Head of caudate nucleus (tissue), 42 donors: ENCODE data around the gene CERCAM.

Experiments used
- DNase-seq, 42 donors: peaks; one replicate each; pipeline versions ENCODE4 v3.0.0 to v3.0.0-alpha.2; 2020 to 2021; ENCODE audit warnings: mixed read lengths in 7 of 42
- intact Hi-C: fragments of 100-400 bp; cut with DNase I; formaldehyde crosslinking; loops from one replicate; pipeline ENCODE4 v1.15.0; 2022

The CERCAM gene

DNA sequence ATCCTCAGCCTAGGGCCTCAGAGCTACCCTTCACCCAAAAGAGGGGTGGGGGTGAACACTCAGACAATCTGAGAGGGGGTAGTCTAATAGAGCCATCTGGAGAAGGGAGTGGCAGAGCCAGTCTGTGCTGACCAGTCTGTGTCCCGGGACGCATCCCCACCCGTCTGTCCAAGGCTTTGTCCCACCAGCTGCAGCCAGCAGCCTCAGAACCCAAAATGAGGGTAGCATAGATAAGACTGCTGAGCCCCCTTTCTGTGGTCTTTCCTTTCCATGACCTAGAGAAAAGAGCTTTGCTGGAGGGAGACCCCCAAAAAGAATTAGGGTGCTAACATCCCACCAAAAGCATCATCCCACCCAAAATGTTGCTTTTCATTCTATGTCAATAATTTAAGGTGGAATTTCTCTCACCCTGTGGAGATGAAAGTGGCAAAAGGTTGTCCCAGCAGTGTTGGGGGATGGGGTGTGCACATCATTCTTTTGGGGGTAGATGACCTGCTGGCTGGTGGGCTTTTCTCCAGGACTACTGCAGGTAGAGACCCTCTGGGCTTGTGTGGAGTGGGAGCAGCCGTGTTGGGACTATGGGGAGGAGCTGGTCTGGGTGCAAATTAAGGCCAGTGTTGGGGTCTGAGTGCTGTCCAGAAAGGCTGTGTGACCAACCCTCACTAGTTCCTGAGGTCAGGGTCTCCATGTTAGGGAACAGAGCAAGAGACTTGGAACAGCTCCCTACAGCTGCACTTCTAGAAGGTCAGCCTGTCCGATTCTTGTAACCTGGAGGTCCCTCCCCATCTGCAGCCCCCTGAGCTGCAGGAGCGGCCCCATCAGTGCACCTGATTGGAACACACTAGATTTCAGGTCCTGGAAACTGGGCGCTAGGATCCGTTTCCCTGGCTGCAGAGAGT is 29.6 kb upstream of the CERCAM start:
- intact Hi-C loops = no loop called here
- DNase-seq = peak in 38 of 42 donors; percentile 44 to 88 (median 75)

DNA sequence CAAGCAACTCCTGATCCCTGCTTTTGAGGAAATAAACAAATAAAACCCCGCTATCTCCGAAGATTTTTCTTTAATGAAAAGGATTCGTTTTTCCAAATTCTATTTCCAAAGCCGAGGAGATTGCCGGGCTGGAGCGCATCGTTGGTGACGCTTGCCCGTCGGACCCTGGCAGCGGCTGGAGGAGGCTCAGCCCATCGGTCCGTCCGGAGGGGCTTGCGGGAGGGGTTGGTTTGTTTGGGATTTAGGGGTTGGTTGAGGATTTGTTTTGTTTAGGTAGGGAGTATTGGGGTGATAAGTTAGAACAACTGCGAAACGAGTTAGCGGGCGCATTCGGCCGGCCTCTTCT is 28.7 kb upstream of the CERCAM start:
- peak in 1 of 42 donors; percentile 53 for DNase-seq
- intact Hi-C loops = no loop called here

DNA sequence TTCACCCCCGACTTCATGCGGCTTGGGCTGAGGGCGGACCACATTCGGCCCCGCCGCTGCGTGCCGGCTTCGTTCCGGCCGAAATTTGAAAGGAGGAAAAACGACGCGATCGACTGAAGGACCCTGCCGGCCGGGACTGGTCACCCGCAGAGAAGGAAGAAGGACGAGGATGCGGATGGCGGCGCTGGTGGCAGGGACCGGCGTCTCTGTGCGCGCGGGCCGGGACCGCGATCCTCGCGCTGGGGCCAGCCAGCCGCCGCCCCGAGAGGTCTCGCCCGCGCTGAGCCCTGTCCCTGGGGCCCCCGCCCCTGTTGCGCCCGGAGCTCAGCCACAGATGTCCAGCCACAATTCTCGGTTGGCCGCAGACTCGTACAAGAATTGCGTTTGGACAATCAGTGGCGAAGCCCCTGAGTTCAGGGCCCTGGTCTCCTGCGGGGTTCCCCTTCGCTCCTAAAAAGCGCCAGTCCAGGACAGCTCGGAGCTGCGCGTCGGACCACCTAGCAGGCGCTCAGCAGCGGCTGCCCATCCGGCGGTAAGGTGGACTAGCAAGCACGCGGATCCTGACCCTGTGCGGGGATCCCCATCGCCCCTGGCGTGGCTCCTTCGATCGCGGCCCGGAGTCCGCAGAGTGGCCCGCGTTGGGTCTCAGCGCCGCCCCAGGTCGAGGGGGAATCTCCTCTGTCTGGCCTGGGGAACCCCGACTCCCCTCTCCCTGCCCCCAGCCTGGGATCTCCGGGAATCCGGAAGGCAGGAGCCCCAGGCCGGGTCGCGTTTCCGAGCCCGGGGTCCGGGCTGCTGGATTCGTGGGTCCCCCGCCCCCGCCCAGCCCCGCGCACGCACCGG is 28.1 kb upstream of the CERCAM start:
- intact Hi-C loops = no loop called here
- DNase-seq = peak in 3 of 42 donors; percentile 16 to 56 (median 49)

DNA sequence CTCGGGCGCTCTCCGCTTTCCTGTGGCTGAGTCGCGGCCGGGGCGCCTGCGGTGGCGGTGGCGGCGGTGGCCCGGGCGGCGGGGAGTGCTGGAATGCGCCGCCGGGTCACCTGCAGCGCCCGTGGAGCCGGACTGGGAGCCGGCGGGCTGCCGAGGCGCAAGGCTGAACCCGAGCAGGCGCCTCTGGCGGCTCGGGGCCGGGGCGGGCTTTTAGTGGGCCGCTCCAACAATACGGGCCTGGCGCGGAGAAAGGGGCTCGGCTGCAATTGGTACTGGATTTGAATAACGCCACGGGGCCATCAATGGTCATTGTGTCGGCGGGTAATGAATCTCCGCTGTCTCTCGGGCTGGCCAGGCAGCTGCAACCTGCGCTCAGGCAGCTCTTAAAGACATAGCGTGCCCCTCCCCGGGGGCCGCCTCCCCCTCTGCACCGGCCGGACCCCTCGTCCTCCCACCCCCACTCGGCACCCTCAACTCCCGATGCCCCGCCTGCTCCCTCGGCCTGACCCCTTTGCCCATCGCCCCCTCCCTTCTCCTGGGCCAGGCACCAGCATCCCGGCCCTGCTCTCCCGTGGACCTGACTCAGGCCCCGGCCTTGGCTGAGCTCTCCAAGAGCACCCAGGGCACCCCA is 27.4 kb upstream of the CERCAM start:
- peak; percentile 67 to 97 (median 90) for DNase-seq
- intact Hi-C loops = no loop called here

DNA sequence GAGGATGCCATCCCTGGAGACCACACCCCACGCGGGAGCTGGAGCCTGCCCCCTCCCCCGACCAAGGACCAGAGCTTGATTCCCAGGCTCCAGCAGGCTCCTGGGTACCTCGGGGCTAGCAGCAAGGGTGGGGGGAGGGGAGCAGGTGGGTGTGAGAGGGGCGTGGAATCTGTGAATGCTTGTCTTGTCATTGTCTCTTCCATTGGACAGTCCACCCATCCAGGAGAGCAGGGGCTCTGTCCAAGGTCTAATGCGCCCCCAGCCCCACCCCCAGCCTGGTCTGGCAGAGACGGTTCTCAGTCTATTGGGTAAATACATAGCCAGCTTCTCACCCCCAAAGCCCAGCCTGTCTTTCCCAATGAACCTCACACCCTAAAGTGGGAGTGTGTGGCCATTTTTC is 26.7 kb upstream of the CERCAM start:
- peak in 4 of 42 donors; percentile 28 to 73 (median 40) for DNase-seq
- intact Hi-C loops = loop anchor here (2.0 kb wide), 1 partner anchor 15 kb away; no protein-coding TSS in a partner anchor

DNA sequence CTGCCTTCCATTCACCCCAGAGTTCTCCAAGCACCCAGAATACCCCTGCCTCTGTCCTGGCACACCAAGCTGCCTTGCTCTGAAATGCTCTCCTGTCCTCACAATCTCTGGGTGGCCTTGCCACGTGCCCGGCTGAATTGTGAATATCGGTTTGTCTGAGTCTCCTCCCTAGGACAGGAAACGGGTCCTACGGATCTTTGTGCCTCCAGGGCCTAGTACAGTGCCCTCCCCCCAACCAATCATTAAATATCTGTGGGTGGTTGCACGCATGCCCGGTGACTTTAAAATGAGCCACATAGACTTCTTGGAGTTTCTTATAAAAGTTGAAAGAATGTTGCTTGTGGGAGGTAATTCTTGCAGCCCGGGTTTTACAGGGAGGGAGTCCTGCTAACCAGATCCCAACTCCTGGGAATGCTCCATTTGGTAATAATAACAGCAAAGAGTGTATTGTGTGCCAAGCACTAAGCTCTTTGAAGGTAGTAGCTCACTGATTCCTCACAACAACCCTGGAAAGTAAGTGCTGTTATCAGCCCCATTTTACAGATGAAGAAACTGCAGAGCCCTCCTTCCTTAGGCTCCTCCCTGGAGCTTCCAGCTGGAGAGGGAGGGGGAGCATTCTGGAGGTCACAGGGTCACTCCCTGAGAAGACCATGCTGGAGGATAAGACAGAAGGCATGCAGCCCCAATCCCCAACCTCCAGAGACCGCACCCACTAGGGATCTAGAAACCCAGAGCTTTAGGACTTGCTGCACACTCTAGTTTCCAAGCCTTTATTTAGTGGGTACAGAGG is 26.1 kb upstream of the CERCAM start:
- intact Hi-C loops = loop anchor here (2.0 kb wide), 1 partner anchor 14 kb away; no protein-coding TSS in a partner anchor
- peak in 36 of 42 donors; percentile 52 to 88 (median 72) for DNase-seq

DNA sequence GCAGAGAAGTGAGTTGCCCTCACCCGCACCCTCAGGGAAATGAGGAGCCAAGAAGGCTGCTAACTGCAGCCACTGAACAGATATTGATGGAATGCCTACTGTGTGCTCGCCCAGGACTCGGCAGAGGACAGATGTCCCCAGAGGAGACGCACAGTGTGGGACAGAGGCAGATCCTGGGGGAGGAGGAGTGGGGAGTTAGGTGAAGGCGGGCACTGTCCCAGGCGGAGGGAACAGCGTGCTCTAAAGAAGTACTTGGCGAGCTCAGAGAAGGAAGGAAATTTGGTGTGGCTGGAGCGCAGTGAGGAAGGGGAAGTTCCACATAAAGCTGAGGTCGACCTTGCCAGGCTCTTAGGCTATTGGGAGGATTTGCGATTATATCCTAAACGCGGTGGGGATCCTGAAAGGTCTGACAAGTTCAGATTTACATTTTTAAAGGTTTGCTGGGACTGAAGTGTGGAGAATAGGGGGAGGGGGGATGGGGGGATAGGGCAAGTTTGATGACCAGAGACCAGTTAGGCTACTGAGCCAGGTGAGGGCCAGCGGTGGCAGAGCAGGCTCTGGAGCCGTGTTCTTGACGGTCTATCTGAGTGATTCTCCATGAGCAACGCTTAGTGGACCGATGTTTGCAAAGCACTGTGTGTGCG is 23.6 kb upstream of the CERCAM start:
- DNase-seq = peak in 7 of 42 donors; percentile 32 to 61 (median 52)
- intact Hi-C loops = no loop called here

DNA sequence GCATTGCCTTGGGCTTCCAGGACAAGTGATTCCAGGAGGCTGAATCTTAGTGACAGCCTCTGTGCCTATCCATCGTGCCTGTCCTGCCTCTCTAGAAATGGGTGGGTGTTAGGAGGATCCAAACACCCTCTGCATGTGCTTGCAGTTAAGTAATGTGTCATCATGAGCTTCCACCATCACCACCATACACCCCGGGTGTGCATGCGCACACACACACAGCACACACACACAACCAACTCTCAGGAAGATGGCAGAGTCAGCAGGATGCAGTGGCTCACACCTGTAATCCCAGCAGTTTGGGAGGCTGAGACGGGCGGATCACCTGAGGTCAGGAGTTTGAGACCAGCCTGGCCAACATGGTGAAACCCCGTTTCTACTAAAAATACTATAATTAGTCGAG is 22.8 kb upstream of the CERCAM start:
- DNase-seq = peak in 1 of 42 donors; percentile 41

DNA sequence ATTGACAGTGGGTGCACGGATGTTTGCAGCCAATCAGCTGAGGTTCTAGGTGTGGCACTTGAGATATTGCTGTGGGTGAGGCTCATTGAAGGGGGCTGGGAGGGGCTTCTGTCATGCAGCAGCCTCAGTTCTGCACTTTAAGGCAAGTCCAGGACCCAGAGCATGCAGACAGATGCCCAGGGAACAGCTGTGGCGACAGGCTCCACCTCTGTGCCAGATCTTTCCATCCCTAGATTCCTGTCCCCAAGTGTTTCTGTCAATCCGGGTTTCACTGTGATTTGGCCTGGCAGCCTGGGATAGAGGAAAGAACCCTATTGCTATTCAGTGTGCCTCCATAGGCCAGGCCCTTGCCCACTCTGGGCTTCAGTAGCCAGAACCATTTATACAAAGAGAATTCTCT is 20.8 kb upstream of the CERCAM start:
- DNase-seq = no peak
- intact Hi-C loops = no loop called here

More for the DNA sequence above, 22.8 kb upstream of the CERCAM start:
- intact Hi-C loops = no loop called here

DNA sequence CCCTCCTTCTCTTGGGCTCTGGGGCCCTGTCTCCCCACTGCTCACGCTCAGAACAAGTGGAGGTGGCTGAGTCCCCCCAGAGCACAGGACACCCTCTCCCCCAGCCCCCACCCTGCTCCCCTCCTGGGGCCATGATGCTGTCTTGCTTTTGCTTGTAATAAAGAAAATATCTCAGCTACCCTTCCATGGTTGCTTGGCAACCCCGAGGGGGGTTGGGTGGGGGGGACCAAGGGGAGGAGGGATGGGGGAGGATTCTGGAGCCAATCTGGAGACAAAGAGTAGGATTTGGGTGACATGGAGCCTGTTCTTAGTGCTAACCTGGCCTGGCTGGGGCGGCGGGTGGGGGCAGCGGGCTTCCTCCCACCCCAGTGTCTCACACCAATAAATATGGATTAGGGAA is 16.1 kb upstream of the CERCAM start:
- DNase-seq = no peak
- intact Hi-C loops = no loop called here

DNA sequence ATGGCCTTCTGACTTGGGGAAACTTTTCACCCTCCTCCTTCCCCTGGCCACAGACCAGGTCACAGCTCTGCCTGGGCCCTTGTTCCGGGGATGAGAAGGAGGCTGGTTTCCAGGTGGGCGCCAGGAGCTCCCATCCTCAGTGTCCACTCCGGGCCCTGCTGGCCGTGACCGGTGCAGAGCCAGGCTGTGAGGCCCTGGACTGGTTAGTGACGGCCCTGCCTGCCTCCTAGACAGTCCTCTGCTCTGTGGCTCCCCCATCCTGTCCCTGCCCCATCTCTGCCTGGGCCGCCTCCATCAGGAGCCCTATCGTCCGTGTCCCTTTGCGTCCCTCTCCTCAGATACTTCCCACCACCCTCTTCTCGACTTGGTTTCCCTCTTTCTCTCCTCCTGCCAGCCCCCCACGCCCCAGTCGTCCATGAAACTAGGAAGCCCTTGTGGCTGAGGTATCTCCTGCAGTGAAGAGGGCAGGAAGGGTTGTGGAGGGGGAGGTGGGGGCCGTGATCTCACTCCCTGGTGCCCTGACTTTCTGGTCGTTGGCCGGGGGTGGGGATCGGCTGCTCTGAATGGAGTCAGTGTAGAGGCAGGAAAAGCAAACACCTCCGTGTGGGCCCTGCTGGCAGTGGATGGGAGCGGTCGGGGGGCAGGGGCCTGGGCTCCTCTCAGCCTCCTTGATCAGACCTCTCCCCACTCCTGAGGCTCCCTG is 15.4 kb upstream of the CERCAM start:
- intact Hi-C loops = no loop called here
- DNase-seq = peak in 21 of 42 donors; percentile 34 to 78 (median 64)

DNA sequence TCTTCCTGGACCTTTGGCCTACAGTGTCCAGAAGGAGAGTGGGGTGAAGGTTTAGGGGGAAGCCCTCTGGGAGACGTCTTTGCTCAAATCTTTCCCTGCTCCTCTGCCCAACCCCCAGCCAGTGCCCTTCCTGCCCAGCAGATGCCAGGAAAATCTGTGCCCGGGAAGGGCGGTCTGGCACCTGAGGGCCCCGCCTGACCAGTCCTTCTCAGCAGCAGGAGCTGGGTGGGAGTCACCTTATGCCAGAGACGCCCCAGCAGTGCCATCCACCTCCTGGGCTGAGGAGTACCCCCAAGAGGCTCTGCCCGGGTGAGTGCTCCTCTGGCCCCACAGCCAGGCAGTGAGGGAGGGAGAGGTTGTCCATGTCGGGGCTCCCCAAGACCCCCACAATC is 14.9 kb upstream of the CERCAM start:
- DNase-seq = no peak
- intact Hi-C loops = no loop called here

DNA sequence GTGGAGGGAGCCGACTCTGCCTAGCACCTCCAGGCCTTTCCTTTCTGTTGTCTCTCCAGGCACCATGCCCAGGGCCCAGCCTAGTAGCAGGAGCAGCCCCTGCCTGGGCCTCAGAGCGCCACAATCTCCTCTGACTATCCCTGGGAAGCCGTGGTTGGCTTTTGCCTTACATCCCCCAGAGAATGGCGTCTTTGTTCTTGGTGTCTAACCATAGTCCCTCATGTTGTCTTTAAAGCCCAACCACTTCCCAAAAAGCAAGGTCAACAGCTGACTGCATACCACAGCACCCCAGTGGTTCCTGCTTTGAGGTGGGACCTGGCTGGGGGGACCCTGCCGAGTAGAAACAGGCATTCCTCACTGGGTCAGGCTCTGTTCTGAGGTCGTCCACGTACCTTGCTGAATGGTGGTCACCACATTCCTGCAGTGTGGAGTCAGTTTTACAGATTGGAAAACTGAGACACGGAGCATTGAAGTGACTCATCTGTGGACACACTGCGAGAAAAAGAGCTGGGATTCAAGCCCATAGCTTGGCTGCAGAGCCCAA is 13.7 kb upstream of the CERCAM start:
- intact Hi-C loops = no loop called here
- peak in 3 of 42 donors; percentile 38 to 45 (median 39) for DNase-seq

DNA sequence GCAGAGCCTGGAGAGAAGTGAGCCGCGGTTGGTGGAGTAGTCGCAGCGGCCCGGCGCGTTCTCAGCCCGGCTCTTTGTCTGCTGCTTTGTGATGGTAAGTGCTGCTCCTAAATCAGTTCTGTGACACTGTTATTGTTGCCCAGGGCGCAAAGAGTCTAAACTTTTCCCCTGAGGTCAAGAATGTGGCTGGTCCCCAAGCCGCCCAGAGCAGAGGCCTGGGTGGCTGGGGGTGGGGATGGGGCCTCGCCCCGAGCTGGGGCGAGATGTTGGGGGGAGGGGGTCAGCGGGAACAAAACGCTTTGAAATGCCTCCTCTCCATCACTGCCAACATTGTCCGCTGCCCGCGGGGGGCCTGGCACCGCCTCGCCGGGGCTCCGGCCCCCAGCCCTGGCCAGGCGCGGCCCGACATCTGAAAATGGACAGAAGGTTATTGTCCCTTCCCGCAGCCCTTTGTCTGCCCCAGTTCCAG is 11.7 kb upstream of the CERCAM start:
- peak; percentile 78 to 96 (median 90) for DNase-seq
- intact Hi-C loops = loop anchor here (2.0 kb wide), 2 partner anchors 14 to 34 kb away; no protein-coding TSS in a partner anchor

DNA sequence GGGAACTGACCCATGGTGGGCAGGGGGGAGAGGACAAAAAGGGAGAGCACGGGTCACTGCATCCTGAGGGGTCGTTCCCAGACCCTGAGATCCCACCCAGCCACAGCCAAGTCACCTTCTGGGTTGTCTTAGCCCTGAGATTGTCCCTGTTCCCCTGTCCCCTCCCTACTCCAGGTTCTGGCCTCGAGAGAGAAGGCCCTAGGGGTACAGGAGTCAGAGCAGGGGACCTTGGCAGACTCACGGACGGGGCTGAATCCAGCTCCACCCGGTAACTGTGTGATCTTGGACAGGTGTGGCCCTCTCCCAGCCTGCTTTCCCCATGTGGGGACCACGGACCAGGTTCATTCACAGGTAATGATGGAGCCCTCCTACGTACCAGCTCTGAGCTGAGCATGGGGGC is 11.2 kb upstream of the CERCAM start:
- peak in 3 of 42 donors; percentile 14 to 53 (median 17) for DNase-seq
- intact Hi-C loops = loop anchor here (2.0 kb wide), 2 partner anchors 15 to 35 kb away; no protein-coding TSS in a partner anchor

DNA sequence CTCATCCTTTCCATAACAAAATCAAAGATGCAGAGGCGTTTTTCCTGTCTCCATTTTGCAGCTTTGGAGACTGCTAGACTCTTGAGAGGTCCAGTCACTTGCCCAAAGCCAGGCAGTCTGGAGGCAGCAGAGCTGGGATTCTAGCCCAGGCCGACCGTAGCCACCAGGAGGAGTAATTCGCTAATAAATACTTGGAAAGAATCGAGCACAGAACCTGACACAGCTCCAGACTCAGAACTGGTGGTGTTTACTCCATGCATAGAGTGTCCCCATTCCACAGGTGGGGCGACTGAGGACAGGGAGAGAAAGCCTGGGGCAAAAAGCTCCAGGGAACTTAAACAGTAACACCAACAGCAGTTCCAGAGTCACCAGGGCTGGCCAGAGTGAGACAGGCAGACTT is 10.7 kb upstream of the CERCAM start:
- DNase-seq = peak in 32 of 42 donors; percentile 49 to 87 (median 66)
- intact Hi-C loops = loop anchor here (2.0 kb wide), 2 partner anchors 15 to 35 kb away; no protein-coding TSS in a partner anchor
